ENCODE results near the gene INVS.

- TF ChIP-seq GATA3 (IDR thresholded peaks at IDR 0.05; ENCODE audit: low read depth, low read length) = no peak
- TF ChIP-seq GATA2 (IDR thresholded peaks at IDR 0.05; ENCODE audit: low read depth, low read length) = no peak
Measured at GRCh38 chr9:100298378-100298777, 199.3 kb downstream of the INVS start.
